HepG2 (cell line): ENCODE measurements around the gene SLC9A8. TPM values are rescaled to one million over a fixed set of nuclear protein-coding genes. Genes with fewer than 3 reads are reported as not detected.

ENCODE experiments used
- ARHGAP35 ChIP-seq: sonication (generic); formaldehyde crosslinking; IDR thresholded peaks from 2 replicates; pipeline ENCODE4 v1.9.0; 2022; ENCODE audit warnings: mild to moderate bottlenecking, inconsistent platforms, moderate library complexity, missing genetic modification reagents, borderline replicate concordance
- ASH2L ChIP-seq: fragments of 300-600, 200-600 bp; sonication (generic); IDR thresholded peaks from 2 replicates; pipeline ENCODE4 v1.7.0; 2017; ENCODE audit warnings: low read depth, mild to moderate bottlenecking, moderate library complexity, mixed read lengths, low read length; ENCODE audit not compliant: insufficient read length
- BRF2 ChIP-seq: sonication (generic); formaldehyde crosslinking; IDR thresholded peaks from 2 replicates; pipeline ENCODE4 v1.8.1; 2022; ENCODE audit warnings: mild to moderate bottlenecking, missing genetic modification reagents
- HNRNPLL ChIP-seq: fragments of 200-400 bp; formaldehyde crosslinking; IDR thresholded peaks from 2 replicates; pipeline ENCODE4 v1.6.1; 2017; ENCODE audit warnings: mild to moderate bottlenecking, low read depth, low read length; ENCODE audit not compliant: poor library complexity, severe bottlenecking
- MTA1 ChIP-seq: sonication (generic); formaldehyde crosslinking; IDR thresholded peaks from 2 replicates; pipeline ENCODE4 v1.4.0; 2020; ENCODE audit warnings: missing genetic modification reagents, mild to moderate bottlenecking, borderline replicate concordance
- NR2C2 ChIP-seq: sonication (generic); formaldehyde crosslinking; IDR thresholded peaks from 2 replicates; pipeline ENCODE4 v1.4.0; 2020; ENCODE audit warnings: missing genetic modification reagents, mild to moderate bottlenecking, moderate library complexity, borderline replicate concordance
- PHF8 ChIP-seq: sonication (generic); formaldehyde crosslinking; IDR thresholded peaks from 2 replicates; pipeline ENCODE4 v1.5.0; 2020; ENCODE audit warnings: missing genetic modification reagents
- REL ChIP-seq: sonication (generic); formaldehyde crosslinking; conservative IDR thresholded peaks from 2 replicates; pipeline ENCODE4 v1.8.0; 2022; ENCODE audit warnings: mild to moderate bottlenecking, missing genetic modification reagents, moderate library complexity
- SALL2 ChIP-seq: sonication (generic); formaldehyde crosslinking; IDR thresholded peaks from 2 replicates; pipeline ENCODE4 v1.8.1; 2023; ENCODE audit warnings: mild to moderate bottlenecking, missing genetic modification reagents, inconsistent platforms
- YY1 ChIP-seq: IDR thresholded peaks from 2 replicates; pipeline ENCODE4 v1.6.1; 2011; ENCODE audit warnings: low read length, low read depth, moderate library complexity, mild to moderate bottlenecking; ENCODE audit not compliant: insufficient read depth, insufficient replicate concordance
- ZBTB39 ChIP-seq: sonication (generic); formaldehyde crosslinking; IDR thresholded peaks from 2 replicates; pipeline ENCODE4 v1.5.0; 2020; ENCODE audit warnings: missing genetic modification reagents
- ZNF263 ChIP-seq: sonication (generic); formaldehyde crosslinking; IDR thresholded peaks from 2 replicates; pipeline ENCODE4 v1.4.0; 2020; ENCODE audit warnings: missing genetic modification reagents
- ZNF274 ChIP-seq: sonication (generic); formaldehyde crosslinking; IDR thresholded peaks from 2 replicates; pipeline ENCODE4 v1.5.1; 2020; ENCODE audit warnings: mild to moderate bottlenecking, missing genetic modification reagents
- ZNF547 ChIP-seq: sonication (generic); formaldehyde crosslinking; IDR thresholded peaks from 2 replicates; pipeline ENCODE4 v1.5.1; 2020; ENCODE audit warnings: mild to moderate bottlenecking, missing genetic modification reagents
- ZNF552 ChIP-seq: sonication (generic); formaldehyde crosslinking; IDR thresholded peaks from 2 replicates; pipeline ENCODE4 v1.9.0; 2022; ENCODE audit warnings: missing genetic modification reagents, mild to moderate bottlenecking, borderline replicate concordance
- ZNF562 ChIP-seq: sonication (generic); formaldehyde crosslinking; IDR thresholded peaks from 2 replicates; pipeline ENCODE4 v1.8.0; 2022; ENCODE audit warnings: missing genetic modification reagents, borderline replicate concordance
- ZNF703 ChIP-seq: sonication (generic); formaldehyde crosslinking; IDR thresholded peaks from 2 replicates; pipeline ENCODE4 v1.5.1; 2020; ENCODE audit warnings: missing genetic modification reagents, mild to moderate bottlenecking, moderate library complexity, borderline replicate concordance
- polyA plus RNA-seq, 8 experiments: library from polyadenylated mRNA; depleted of rRNA in 3 of 8; stranded (reverse) in 7 of 8; unstranded in 1 of 8; fragments of >200 nt; fragmentation: Illumina TruSeq in 4 of 8; extraction: Trizol in 4 of 8; gene quantifications; 2 replicates each; pipeline versions ENCODE4 v1.2.1 to v1.2.3, GENCODE V29; 2011 to 2016; ENCODE audit warnings: low read depth in 4 of 8, missing spikeins in 1 of 8, mixed read lengths in 1 of 8; ENCODE audit not compliant: insufficient read depth in 1 of 8
- total RNA-seq, 5 experiments: library from RNA; depleted of rRNA; stranded (reverse); fragments of >200 nt; fragmentation: Illumina TruSeq; extraction: Trizol; gene quantifications; 2 replicates each; pipeline ENCODE4 v1.2.3, GENCODE V29; 2016; ENCODE audit warnings: low read depth in 1 of 5
- TF ChIP-seq, protein P1 (sequence below): sonication (generic); formaldehyde crosslinking; IDR thresholded peaks from one replicate; pipeline ENCODE4 v1.5.1; 2020; ENCODE audit warnings: mild to moderate bottlenecking, missing genetic modification reagents; ENCODE audit errors: not compliant biosample characterization

SLC9A8 gene
- total and polyA plus RNA-seq, 2 of the 13 experiments (the other 11 are each of a cell fraction or from before 2014, with no cell fraction given) = 4.1 to 7.4 TPM

DNA sequence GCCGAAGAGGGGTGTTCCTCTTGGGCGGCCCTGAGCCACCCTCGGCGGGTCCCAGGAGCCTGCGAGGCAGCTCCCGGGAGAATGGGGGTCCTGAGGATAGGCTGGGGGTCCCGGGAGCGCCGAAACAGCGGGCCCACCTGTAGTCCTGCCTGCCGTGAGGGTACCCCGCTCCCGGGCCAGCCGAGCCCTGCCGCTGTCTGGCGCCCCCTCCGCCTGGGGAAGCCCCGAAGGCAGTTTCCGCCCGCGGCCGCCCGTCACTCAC is 102.4 kb downstream of the SLC9A8 start (continued):
- peak; percentile 31; the same call in 1 of the 2 replicates for TF ChIP-seq ZNF547 (CRISPR knock-in tag)
- peak; percentile 0; the same call in 1 of the 2 replicates for TF ChIP-seq ZNF274 (CRISPR knock-in tag)
- TF ChIP-seq NR2C2 = 0 out of 2 replicates have a peak, but pooled peaks have one; percentile 60
- no peak for TF ChIP-seq PHF8 (CRISPR knock-in tag)
- TF ChIP-seq ARHGAP35 (CRISPR knock-in tag) = peak; percentile 6; the same call in 1 of the 2 replicates
- no peak for TF ChIP-seq ZNF562
- TF ChIP-seq MTA1 (CRISPR knock-in tag) = no peak
- 0 out of 2 replicates have a peak, but pooled peaks have one; percentile 36 for TF ChIP-seq BRF2 (CRISPR knock-in tag)
- TF ChIP-seq ZNF703 (CRISPR knock-in tag) = peak; percentile 75; the same call in 1 of the 2 replicates
- TF ChIP-seq YY1 = no peak
- no peak for TF ChIP-seq ZNF263 (CRISPR knock-in tag)
- TF ChIP-seq SALL2 (CRISPR knock-in tag) = no peak
- TF ChIP-seq ZBTB39 (CRISPR knock-in tag) = peak; percentile 83; the same call in 1 of the 2 replicates
- TF ChIP-seq ZNF552 (CRISPR knock-in tag) = 0 out of 2 replicates have a peak, but pooled peaks have one; percentile 43
- TF ChIP-seq, protein P1, sequence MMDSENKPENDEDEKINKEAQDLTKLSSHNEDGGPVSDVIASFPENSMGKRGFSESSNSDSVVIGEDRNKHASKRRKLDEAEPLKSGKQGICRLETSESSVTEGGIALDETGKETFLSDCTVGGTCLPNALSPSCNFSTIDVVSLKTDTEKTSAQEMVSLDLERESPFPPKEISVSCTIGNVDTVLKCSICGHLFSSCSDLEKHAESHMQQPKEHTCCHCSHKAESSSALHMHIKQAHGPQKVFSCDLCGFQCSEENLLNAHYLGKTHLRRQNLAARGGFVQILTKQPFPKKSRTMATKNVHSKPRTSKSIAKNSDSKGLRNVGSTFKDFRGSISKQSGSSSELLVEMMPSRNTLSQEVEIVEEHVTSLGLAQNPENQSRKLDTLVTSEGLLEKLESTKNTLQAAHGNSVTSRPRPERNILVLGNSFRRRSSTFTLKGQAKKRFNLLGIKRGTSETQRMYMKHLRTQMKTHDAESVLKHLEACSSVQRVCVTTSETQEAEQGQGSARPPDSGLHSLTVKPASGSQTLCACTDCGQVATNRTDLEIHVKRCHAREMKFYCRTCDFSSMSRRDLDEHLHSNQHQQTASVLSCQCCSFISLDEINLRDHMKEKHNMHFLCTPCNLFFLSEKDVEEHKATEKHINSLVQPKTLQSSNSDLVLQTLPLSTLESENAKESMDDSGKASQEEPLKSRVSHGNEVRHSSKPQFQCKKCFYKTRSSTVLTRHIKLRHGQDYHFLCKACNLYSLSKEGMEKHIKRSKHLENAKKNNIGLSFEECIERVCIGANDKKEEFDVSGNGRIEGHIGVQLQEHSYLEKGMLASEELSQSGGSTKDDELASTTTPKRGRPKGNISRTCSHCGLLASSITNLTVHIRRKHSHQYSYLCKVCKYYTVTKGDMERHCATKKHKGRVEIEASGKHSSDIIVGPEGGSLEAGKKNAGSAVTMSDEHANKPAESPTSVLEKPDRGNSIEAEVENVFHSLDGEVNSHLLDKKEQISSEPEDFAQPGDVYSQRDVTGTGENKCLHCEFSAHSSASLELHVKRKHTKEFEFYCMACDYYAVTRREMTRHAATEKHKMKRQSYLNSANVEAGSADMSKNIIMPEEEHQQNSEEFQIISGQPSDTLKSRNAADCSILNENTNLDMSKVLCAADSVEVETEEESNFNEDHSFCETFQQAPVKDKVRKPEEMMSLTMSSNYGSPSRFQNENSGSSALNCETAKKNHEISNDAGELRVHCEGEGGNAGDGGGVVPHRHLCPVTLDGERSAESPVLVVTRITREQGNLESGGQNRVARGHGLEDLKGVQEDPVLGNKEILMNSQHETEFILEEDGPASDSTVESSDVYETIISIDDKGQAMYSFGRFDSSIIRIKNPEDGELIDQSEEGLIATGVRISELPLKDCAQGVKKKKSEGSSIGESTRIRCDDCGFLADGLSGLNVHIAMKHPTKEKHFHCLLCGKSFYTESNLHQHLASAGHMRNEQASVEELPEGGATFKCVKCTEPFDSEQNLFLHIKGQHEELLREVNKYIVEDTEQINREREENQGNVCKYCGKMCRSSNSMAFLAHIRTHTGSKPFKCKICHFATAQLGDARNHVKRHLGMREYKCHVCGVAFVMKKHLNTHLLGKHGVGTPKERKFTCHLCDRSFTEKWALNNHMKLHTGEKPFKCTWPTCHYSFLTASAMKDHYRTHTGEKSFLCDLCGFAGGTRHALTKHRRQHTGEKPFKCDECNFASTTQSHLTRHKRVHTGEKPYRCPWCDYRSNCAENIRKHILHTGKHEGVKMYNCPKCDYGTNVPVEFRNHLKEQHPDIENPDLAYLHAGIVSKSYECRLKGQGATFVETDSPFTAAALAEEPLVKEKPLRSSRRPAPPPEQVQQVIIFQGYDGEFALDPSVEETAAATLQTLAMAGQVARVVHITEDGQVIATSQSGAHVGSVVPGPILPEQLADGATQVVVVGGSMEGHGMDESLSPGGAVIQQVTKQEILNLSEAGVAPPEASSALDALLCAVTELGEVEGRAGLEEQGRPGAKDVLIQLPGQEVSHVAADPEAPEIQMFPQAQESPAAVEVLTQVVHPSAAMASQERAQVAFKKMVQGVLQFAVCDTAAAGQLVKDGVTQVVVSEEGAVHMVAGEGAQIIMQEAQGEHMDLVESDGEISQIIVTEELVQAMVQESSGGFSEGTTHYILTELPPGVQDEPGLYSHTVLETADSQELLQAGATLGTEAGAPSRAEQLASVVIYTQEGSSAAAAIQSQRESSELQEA (CRISPR knock-in tag) = no peak
- no peak for TF ChIP-seq ASH2L
- TF ChIP-seq REL (CRISPR knock-in tag) = 0 out of 2 replicates have a peak, but pooled peaks have one; percentile 23
- no peak for TF ChIP-seq HNRNPLL
